CD4-positive, alpha-beta memory T cell (primary cell): Measurements from ENCODE around the gene SPIN3. TPM values are rescaled to one million over a fixed set of nuclear protein-coding genes. Genes with fewer than 3 reads are reported as not detected.
A peak's percentile ranks its signal among the peaks of the same experiment; 100 is the strongest.
"Not testable (repeated sequence)": the region's sequence is repeated elsewhere in the genome, so short reads cannot be mapped to it uniquely, and the experiment has no call there.

Source experiments
- CTCF ChIA-PET: fragments of 350-600 bp; sonication (Branson Sonifier 250); formaldehyde crosslinking; loops from one replicate; lab custom pipeline; 2021; ENCODE audit warnings: inconsistent platforms; ENCODE audit not compliant: partially characterized antibody; lab: Charles Lee
- POLR2A ChIA-PET: fragments of 350-600 bp; sonication (Branson Sonifier 250); formaldehyde crosslinking; loops from one replicate; lab custom pipeline; 2021; ENCODE audit not compliant: partially characterized antibody; lab: Charles Lee
- DNase-seq, 5 donors: peaks; one replicate each; pipeline versions ENCODE4 v3.0.0 to v3.0.0-alpha.2; 2020 to 2022; ENCODE audit warnings: mixed read lengths in 1 of 5
- H3K27ac ChIP-seq: one replicate; pipeline ENCODE4 v1.7.0; 2013; ENCODE audit warnings: low read depth, low read length
- H3K27me3 ChIP-seq: 2 replicates; pipeline ENCODE4 v1.7.0; 2013; ENCODE audit warnings: mild to moderate bottlenecking, low read length, moderate library complexity; ENCODE audit not compliant: insufficient read depth
- H3K36me3 ChIP-seq: 2 replicates; pipeline ENCODE4 v1.7.0; 2013; ENCODE audit warnings: mild to moderate bottlenecking, low read length, moderate library complexity; ENCODE audit not compliant: insufficient read depth
- H3K4me1 ChIP-seq: 2 replicates; pipeline ENCODE4 v1.7.0; 2013; ENCODE audit warnings: mild to moderate bottlenecking, low read length, moderate library complexity; ENCODE audit not compliant: insufficient read depth
- H3K4me3 ChIP-seq, 2 donors: one replicate each; pipeline ENCODE4 v1.7.0; 2013; ENCODE audit warnings: low read length in 2 of 2, mild to moderate bottlenecking in 1 of 2
- H3K9me3 ChIP-seq, 2 donors: one replicate each; pipeline ENCODE4 v1.7.0; 2013; ENCODE audit warnings: low read length in 2 of 2, control low read depth in 1 of 2; ENCODE audit not compliant: control insufficient read depth in 1 of 2
- H3K27ac Mint-ChIP-seq, 7 donors: one replicate each; pipeline ENCODE4 v1.8.0; 2020 to 2021; ENCODE audit warnings: mixed read lengths in 7 of 7, mild to moderate bottlenecking in 6 of 7, inconsistent platforms in 3 of 7, moderate library complexity in 3 of 7
- H3K27me3 Mint-ChIP-seq, 2 donors: one replicate each; pipeline ENCODE4 v1.8.0; 2020 to 2021; ENCODE audit warnings: mixed read lengths in 2 of 2
- H3K36me3 Mint-ChIP-seq, 2 donors: one replicate each; pipeline ENCODE4 v1.8.0; 2020 to 2021; ENCODE audit warnings: mixed read lengths in 2 of 2, inconsistent platforms in 1 of 2, mild to moderate bottlenecking in 1 of 2
- H3K4me1 Mint-ChIP-seq, 4 donors: one replicate each; pipeline ENCODE4 v1.8.0; 2020 to 2021; ENCODE audit warnings: mixed read lengths in 4 of 4, mild to moderate bottlenecking in 1 of 4
- H3K4me3 Mint-ChIP-seq, 8 donors: one replicate each; pipeline ENCODE4 v1.8.0; 2020 to 2021; ENCODE audit warnings: mixed read lengths in 8 of 8, mild to moderate bottlenecking in 7 of 8, moderate library complexity in 6 of 8, inconsistent platforms in 3 of 8
- H3K9me3 Mint-ChIP-seq, 8 donors: one replicate each; pipeline ENCODE4 v1.8.0; 2020 to 2021; ENCODE audit warnings: mixed read lengths in 8 of 8, mild to moderate bottlenecking in 5 of 8, inconsistent platforms in 3 of 8, moderate library complexity in 1 of 8
- intact Hi-C: fragments of 100-400 bp; cut with micrococcal nuclease; formaldehyde crosslinking; loops from one replicate; pipeline ENCODE4 v1.15.1; 2023
- polyA plus RNA-seq, 2 donors: library from polyadenylated mRNA; unstranded; fragments of 300-500 nt; fragmentation: Illumina TruSeq; gene quantifications; one replicate each; pipeline ENCODE4 v1.2.3, GENCODE V29; 2021
- total RNA-seq, 2 experiments: library from RNA; stranded (reverse); gene quantifications; one replicate each; pipeline ENCODE4 v1.2.3, GENCODE V29; 2021

Gene SPIN3
- total RNA-seq (10 to 100 TPM; 22.7 to 23.1 TPM), polyA plus RNA-seq (1 to 10 TPM; 4.0 to 9.2 TPM)

GRCh38 chrX:56995271-56995994 lies at the start of gene SPIN3:
TSS of gene SPIN3 (minus strand) at chrX:56995541. CDS start at chrX:56994947, 594 bp downstream.
- intact Hi-C loops: loop anchor here (10.0 kb wide), 1 partner anchor 129 kb away; the partner anchor contains the start of gene SPIN2B
- Mint-ChIP-seq H3K4me3 (peak within 1 kb of the TSS; percentile 88 to 95 (median 93)), H3K4me1 (peaks cover 18 to 58% (median 34%) of the 10 kb centered on the region in 4 donors), H3K27ac (peak within 1 kb of the TSS; percentile 87 to 96 (median 92)), H3K27me3 (no peaks in the 10 kb centered on the region), H3K36me3 (peaks cover 3 to 9% of the 10 kb centered on the region in 2 donors), H3K9me3 (peaks cover 0 to 2% (median 0%) of the 10 kb centered on the region in 8 donors)
- no peaks in the 10 kb centered on the region for H3K27me3 ChIP-seq
- peak; percentile 44 to 60 (median 49) for DNase-seq
- H3K4me3 ChIP-seq: peak within 1 kb of the TSS; percentile 36 to 58
- H3K27ac ChIP-seq: peak within 1 kb of the TSS; percentile 47
- peaks cover 33% of the 10 kb centered on the region for H3K4me1 ChIP-seq
- ChIA-PET POLR2A (interaction anchor here (0.8 to 1.8 kb wide), 5 partner anchors 10 to 230 kb away, joined by 3 to 11 read pairs (median 3); partner anchors contain the start of gene SPIN2B), CTCF (interaction anchor here (2.3 kb wide), 1 partner anchor 17 kb away, joined by 8 read pairs; no protein-coding TSS in a partner anchor)
- H3K36me3 ChIP-seq: no peaks in the 10 kb centered on the region
- H3K9me3 ChIP-seq: no peaks in the 10 kb centered on the region

- no peaks in the 10 kb centered on the region for H3K36me3 Mint-ChIP-seq
- intact Hi-C loops: no loop called here
- ChIA-PET CTCF (no interaction called here), POLR2A (no interaction called here)
- H3K4me3 Mint-ChIP-seq: no peak overlapping the region
- H3K27me3 Mint-ChIP-seq: peaks cover 2 to 12% of the 10 kb centered on the region in 2 donors
- Histone ChIP-seq H3K27me3 (no peaks in the 10 kb centered on the region), H3K9me3 (no peaks in the 10 kb centered on the region), H3K4me1 (no peaks in the 10 kb centered on the region), H3K4me3 (no peak overlapping the region), H3K36me3 (no peaks in the 10 kb centered on the region), H3K27ac (no peak overlapping the region)
- no peaks in the 10 kb centered on the region for H3K9me3 Mint-ChIP-seq
- H3K27ac Mint-ChIP-seq: no peak overlapping the region
- H3K4me1 Mint-ChIP-seq: peaks cover 0 to 3% (median 0%) of the 10 kb centered on the region in 4 donors
- no peak for DNase-seq
Measured at GRCh38 chrX:57044245-57044644, 48.9 kb upstream of the SPIN3 start.

GRCh38 chrX:57037265-57037664 lies 41.9 kb upstream of the SPIN3 start:
- H3K36me3 Mint-ChIP-seq, H3K27me3 Mint-ChIP-seq, H3K27ac ChIP-seq, intact Hi-C loops, H3K4me1 ChIP-seq, H3K9me3 Mint-ChIP-seq, H3K4me3 Mint-ChIP-seq, H3K27ac Mint-ChIP-seq, H3K9me3 ChIP-seq, H3K27me3 ChIP-seq, H3K4me3 ChIP-seq, DNase-seq, H3K4me1 Mint-ChIP-seq, H3K36me3 ChIP-seq, POLR2A ChIA-PET, CTCF ChIA-PET: not testable (repeated sequence)

- peaks cover 18 to 58% (median 34%) of the 10 kb centered on the region in 4 donors for H3K4me1 Mint-ChIP-seq
- intact Hi-C loops: loop anchor here (10.0 kb wide), 1 partner anchor 130 kb away; the partner anchor contains the start of gene SPIN2B
- peaks cover 3 to 9% of the 10 kb centered on the region in 2 donors for H3K36me3 Mint-ChIP-seq
- H3K9me3 Mint-ChIP-seq: peaks cover 0 to 2% (median 0%) of the 10 kb centered on the region in 8 donors
- Histone ChIP-seq H3K27ac (peak overlapping the region; percentile 47), H3K4me3 (peak overlapping the region; percentile 36 to 58), H3K9me3 (no peaks in the 10 kb centered on the region), H3K27me3 (no peaks in the 10 kb centered on the region), H3K4me1 (peaks cover 33% of the 10 kb centered on the region), H3K36me3 (no peaks in the 10 kb centered on the region)
- no peaks in the 10 kb centered on the region for H3K27me3 Mint-ChIP-seq
- peak overlapping the region; percentile 88 to 95 (median 93) for H3K4me3 Mint-ChIP-seq
- ChIA-PET CTCF (interaction anchor here (2.3 kb wide), 1 partner anchor 16 kb away, joined by 8 read pairs; no protein-coding TSS in a partner anchor), POLR2A (interaction anchor here (0.8 to 1.8 kb wide), 5 partner anchors 9 to 230 kb away, joined by 3 to 11 read pairs (median 3); partner anchors contain the start of gene SPIN2B)
- DNase-seq: no peak
- peak overlapping the region; percentile 75 to 96 (median 91) for H3K27ac Mint-ChIP-seq
Measured at GRCh38 chrX:56994375-56995270, 718 bp downstream of the SPIN3 start.

GRCh38 chrX:56987741-56988140 lies 7.6 kb downstream of the SPIN3 start:
- Histone ChIP-seq H3K4me3 (no peak overlapping the region), H3K27me3 (no peaks in the 10 kb centered on the region), H3K27ac (no peak overlapping the region), H3K9me3 (no peaks in the 10 kb centered on the region), H3K4me1 (peaks cover 12% of the 10 kb centered on the region), H3K36me3 (no peaks in the 10 kb centered on the region)
- peaks cover 15 to 47% (median 21%) of the 10 kb centered on the region in 4 donors for H3K4me1 Mint-ChIP-seq
- H3K4me3 Mint-ChIP-seq: no peak overlapping the region
- no peak overlapping the region for H3K27ac Mint-ChIP-seq
- POLR2A ChIA-PET: no interaction called here
- DNase-seq: no peak
- H3K27me3 Mint-ChIP-seq: no peaks in the 10 kb centered on the region
- CTCF ChIA-PET: interaction anchor here (0.6 to 2.9 kb wide), 2 partner anchors 9 to 64 kb away, joined by 3 to 14 read pairs; no protein-coding TSS in a partner anchor
- peaks cover 3 to 25% of the 10 kb centered on the region in 2 donors for H3K36me3 Mint-ChIP-seq
- no peaks in the 10 kb centered on the region for H3K9me3 Mint-ChIP-seq
- intact Hi-C loops: no loop called here

- CTCF ChIA-PET: interaction anchor here (2.9 kb wide), 1 partner anchor 8 kb away, joined by 14 read pairs; no protein-coding TSS in a partner anchor
- Histone ChIP-seq H3K27me3 (no peaks in the 10 kb centered on the region), H3K27ac (no peak overlapping the region), H3K4me1 (peaks cover 7% of the 10 kb centered on the region), H3K4me3 (no peak overlapping the region), H3K36me3 (no peaks in the 10 kb centered on the region), H3K9me3 (no peaks in the 10 kb centered on the region)
- H3K27ac Mint-ChIP-seq: peak overlapping the region in 2 of 7 donors; percentile 41 to 85
- intact Hi-C loops: no loop called here
- H3K4me1 Mint-ChIP-seq: peaks cover 12 to 31% (median 16%) of the 10 kb centered on the region in 4 donors
- no peaks in the 10 kb centered on the region for H3K9me3 Mint-ChIP-seq
- DNase-seq: no peak
- H3K27me3 Mint-ChIP-seq: no peaks in the 10 kb centered on the region
- H3K36me3 Mint-ChIP-seq: peaks cover 0 to 26% of the 10 kb centered on the region in 2 donors
- POLR2A ChIA-PET: interaction anchor here (1.0 to 1.7 kb wide), 2 partner anchors 9 to 13 kb away, joined by 3 to 11 read pairs; partner anchors contain the start of gene SPIN3
- no peak overlapping the region for H3K4me3 Mint-ChIP-seq
Measured at GRCh38 chrX:56986138-56986537, 9.2 kb downstream of the SPIN3 start.
